ENCODE data around the gene FKBP4.

DNA sequence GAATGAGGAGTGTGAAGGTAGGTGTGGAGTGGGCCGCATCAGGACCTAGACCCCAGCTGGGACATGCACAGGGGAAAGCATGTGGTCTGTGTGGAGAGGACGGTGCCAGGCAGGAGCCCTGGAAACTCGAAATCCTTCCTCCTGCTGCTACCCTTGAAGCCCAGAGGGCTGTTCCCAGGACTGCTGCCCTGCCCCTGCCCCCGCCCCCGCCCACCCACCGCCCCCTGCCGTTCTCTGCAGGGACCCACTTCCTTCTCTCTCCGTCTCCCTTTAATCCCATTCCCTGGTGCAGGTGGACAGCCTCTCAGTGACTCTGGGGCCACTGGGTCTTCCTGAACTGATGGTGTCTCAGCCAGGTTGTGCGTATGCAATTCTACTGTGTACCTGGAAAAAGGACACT is 25.7 kb downstream of the FKBP4 start:
- TF ChIP-seq POLR2A (IDR thresholded peaks at IDR 0.05): no peak
- TF ChIP-seq CTCF (IDR thresholded peaks at IDR 0.05): no peak
